Pancreas (tissue), 10 donors: ENCODE measurements around the gene DNAH8. TPM values are rescaled to one million over a fixed set of nuclear protein-coding genes. Genes with fewer than 3 reads are reported as not detected.

ENCODE experiments used
- ATAC-seq, 4 donors: fragments of 200-7000 bp; cut with Tn5 transposase; one replicate each; pipeline versions ENCODE4 v1.8.0 to v1.9.1; 2020; ENCODE audit warnings: mild to moderate bottlenecking in 4 of 4, moderate library complexity in 4 of 4
- DNase-seq, 6 donors: peaks; one replicate each; pipeline ENCODE4 v3.0.0-alpha.2; 2020
- FAIRE-seq: peaks from 2 replicates; lab custom pipeline; 2012; peaks lifted over from hg19 to GRCh38; lab: Jason Lieb, UNC
- H3K27ac ChIP-seq, 4 donors: fragments of 200-600 bp; sonication (generic); 1 replicate in 3 of 4; 2 replicates in 1 of 4; pipeline versions ENCODE4 v1.5.0 to v1.8.0; 2020
- H3K27me3 ChIP-seq, 4 donors: fragments of 200-600 bp; one replicate each; pipeline ENCODE4 v1.8.0; 2021
- H3K36me3 ChIP-seq, 3 donors: fragments of 200-600 bp; sonication (generic) in 1 of 3; one replicate each; pipeline versions ENCODE4 v1.5.0 to v1.8.0; 2020 to 2021
- H3K4me1 ChIP-seq, 3 donors: fragments of 200-600 bp; one replicate each; pipeline ENCODE4 v1.8.0; 2021
- H3K4me3 ChIP-seq, 4 donors: fragments of 200-600 bp; sonication (generic) in 2 of 4; one replicate each; pipeline versions ENCODE4 v1.5.0 to v1.8.0; 2020 to 2021
- H3K9me3 ChIP-seq, 4 donors: fragments of 200-600 bp; one replicate each; pipeline ENCODE4 v1.8.0; 2021
- CTCF ChIP-seq, 4 donors: fragments of 200-600 bp; sonication (generic) in 3 of 4; IDR thresholded peaks; one replicate each; pipeline versions ENCODE4 v1.5.0 to v1.8.0; 2021; ENCODE audit warnings: antibody characterized with exemption in 4 of 4
- WGBS, 2 donors: extraction: QIAGEN DNeasy Blood & Tissue Kit; methylation state at CpG; one replicate each; pipeline ENCODE4 v1.1.7; 2013; 5-methylcytosine and 5-hydroxymethylcytosine counted together
- intact Hi-C, 3 donors: fragments of 100-400 bp; cut with DNase I; formaldehyde crosslinking; loops; one replicate each; pipeline versions ENCODE4 v1.11.1 to v1.14.2; 2022
- polyA plus RNA-seq, 2 donors: library from polyadenylated mRNA; stranded (reverse); fragments of 200-250 nt; gene quantifications; one replicate each; pipeline ENCODE4 v1.2.3, GENCODE V29; 2013
- total RNA-seq, 6 donors: library from RNA; stranded (reverse); fragmentation: NEBNext Ultra II Directional in 4 of 6; extraction: Animal tissue kit (Norgen Biotek cat#: 25700) in 4 of 6; gene quantifications; one replicate each; pipeline versions ENCODE4 v1.2.1 to v1.2.4, GENCODE V29; 2021 to 2023
- donor health status: healthy with polysubstance abuse.
- donor health status: DM: no; HTN: no; CAD: no; lungs with moderate emphysema.
- donor health status: DM: no; HTN: no; CAD: no.
- donor health status: control.
- donor health status: control.
- donor health status: Bipolar disorder and iron deficiency.
- donor health status: DM: yes; HTN: yes; CAD: no.
- donor health status: DM: no; HTN: no; CAD: no.
- donor health status: DM: no; HTN: no; CAD: no.
- donor health status: DM: yes; HTN: yes; CAD: no.

The DNAH8 gene
- total and polyA plus RNA-seq, 8 donors, result not detected

- Histone ChIP-seq H3K36me3 (no peaks in the 10 kb centered on the region), H3K27ac (no peak overlapping the region), H3K27me3 (no peaks in the 10 kb centered on the region), H3K4me1 (peaks cover 0 to 6% (median 4%) of the 10 kb centered on the region in 3 donors), H3K4me3 (no peak overlapping the region), H3K9me3 (no peaks in the 10 kb centered on the region)
- no peak for TF ChIP-seq CTCF (IDR thresholded peaks at IDR 0.05)
- WGBS, 2 donors, result 71 to 75% methylated on average over 8 of the region's 8 CpGs
- no peak for DNase-seq
- intact Hi-C loops, result no loop called here
- FAIRE-seq, result no peak
- no peak for ATAC-seq
Observed at GRCh38 chr6:38988736-38989449, 273.8 kb downstream of the DNAH8 start.

GRCh38 chr6:38990475-38990874, 275.4 kb downstream of the DNAH8 start:
- intact Hi-C loops, result loop anchor here in 1 of 3 donors (10.0 kb wide), 1 partner anchor 114 kb away; no protein-coding TSS in a partner anchor
- Histone ChIP-seq H3K4me1 (peaks cover 0 to 6% (median 4%) of the 10 kb centered on the region in 3 donors), H3K9me3 (no peaks in the 10 kb centered on the region), H3K36me3 (no peaks in the 10 kb centered on the region), H3K4me3 (no peak overlapping the region), H3K27me3 (no peaks in the 10 kb centered on the region), H3K27ac (no peak overlapping the region)
- FAIRE-seq (no peak), DNase-seq (no peak), ATAC-seq (no peak)
- TF ChIP-seq CTCF (IDR thresholded peaks at IDR 0.05), result no peak
- WGBS, 2 donors, result 71 to 84% methylated on average over 5 of the region's 5 CpGs

- H3K4me3 ChIP-seq, result no peak overlapping the region
- TF ChIP-seq CTCF (IDR thresholded peaks at IDR 0.05), result no peak
- H3K4me1 ChIP-seq, result peaks cover 0 to 6% (median 4%) of the 10 kb centered on the region in 3 donors
- DNase-seq (no peak), FAIRE-seq (no peak), ATAC-seq (no peak)
- H3K9me3 ChIP-seq, result no peaks in the 10 kb centered on the region
- no peaks in the 10 kb centered on the region for H3K27me3 ChIP-seq
- no peak overlapping the region for H3K27ac ChIP-seq
- WGBS, 2 donors, result 78 to 81% methylated on average over 5 of the region's 5 CpGs
- intact Hi-C loops, result loop anchor here in 1 of 3 donors (10.0 kb wide), 1 partner anchor 108 kb away; no protein-coding TSS in a partner anchor
- no peaks in the 10 kb centered on the region for H3K36me3 ChIP-seq
Observed at GRCh38 chr6:38996676-38997075, 281.6 kb downstream of the DNAH8 start.

- H3K4me3 ChIP-seq, result no peak overlapping the region
- H3K36me3 ChIP-seq, result no peaks in the 10 kb centered on the region
- intact Hi-C loops, result loop anchor here in 1 of 3 donors (10.0 kb wide), 1 partner anchor 108 kb away; no protein-coding TSS in a partner anchor
- peak in 3 of 4 donors; percentile 68 to 80 (median 74) for ATAC-seq
- peak; percentile 19 to 34 (median 32) for TF ChIP-seq CTCF (IDR thresholded peaks at IDR 0.05)
- peak in 4 of 6 donors; percentile 23 to 68 (median 32) for DNase-seq
- peaks cover 0 to 6% (median 4%) of the 10 kb centered on the region in 3 donors for H3K4me1 ChIP-seq
- WGBS, 2 donors, result 10% methylated on average over 2 of the region's 2 CpGs
- H3K27ac ChIP-seq, result no peak overlapping the region
- H3K27me3 ChIP-seq, result no peaks in the 10 kb centered on the region
- no peak for FAIRE-seq
- H3K9me3 ChIP-seq, result no peaks in the 10 kb centered on the region
Observed at GRCh38 chr6:38997128-38997761, 282.1 kb downstream of the DNAH8 start.
